NCI-H345 treated with DMSO at 0.1 percent for 48 hours (cell line): ENCODE measurements around the gene NHLRC1.

Experiments
- DNase-seq: peaks from one replicate; lab custom pipeline; 2025; ENCODE audit not compliant: unreplicated experiment; lab: John Stamatoyannopoulos, UW

NHLRC1 gene

GRCh38 chr6:18088419-18089296 lies 33.8 kb downstream of the NHLRC1 start:
- peak; percentile 10 for DNase-seq

- DNase-seq, result no peak
These were observed 34.9 kb downstream of the NHLRC1 start for GRCh38 chr6:18087396-18088165.

- DNase-seq, result no peak
These were observed 41.3 kb downstream of the NHLRC1 start for GRCh38 chr6:18081025-18081668.

- no peak for DNase-seq
These were observed 41.9 kb downstream of the NHLRC1 start for GRCh38 chr6:18080544-18080943.

GRCh38 chr6:18078866-18079265 lies 43.6 kb downstream of the NHLRC1 start:
- DNase-seq, result no peak

GRCh38 chr6:18076231-18076630 lies 46.2 kb downstream of the NHLRC1 start:
- DNase-seq, result no peak

GRCh38 chr6:18072841-18073240 lies 49.6 kb downstream of the NHLRC1 start:
- no peak for DNase-seq

GRCh38 chr6:18070486-18070885 lies 52.0 kb downstream of the NHLRC1 start:
- no peak for DNase-seq
